Heart left ventricle (tissue), 16 donors: ENCODE results near the gene ADAMTS4. TPM values are rescaled to one million over a fixed set of nuclear protein-coding genes. Genes with fewer than 3 reads are reported as not detected.
A peak's percentile ranks its signal among the peaks of the same experiment; 100 is the strongest.

Experiments
- ATAC-seq, 4 donors: fragments of 200-7000 bp; cut with Tn5 transposase; one replicate each; pipeline ENCODE4 v1.9.1; 2020 to 2022; ENCODE audit warnings: moderate library complexity in 4 of 4, mild to moderate bottlenecking in 3 of 4, moderate number of reproducible peaks in 1 of 4
- DNase-seq, 5 donors: peaks; one replicate each; pipeline ENCODE4 v3.0.0-alpha.2; 2020
- H3K27ac ChIP-seq, 12 donors: fragments of 200-600 bp; sonication (generic) in 4 of 12; one replicate each; pipeline versions ENCODE4 v1.5.0 to v1.8.0; 2016 to 2022; ENCODE audit warnings: mild to moderate bottlenecking in 2 of 12
- H3K27me3 ChIP-seq, 9 donors: fragments of 200-600 bp; sonication (generic) in 2 of 9; one replicate each; pipeline versions ENCODE4 v1.5.1 to v1.8.0; 2016 to 2022; ENCODE audit warnings: mild to moderate bottlenecking in 3 of 9
- H3K36me3 ChIP-seq, 9 donors: fragments of 200-600 bp; sonication (generic) in 2 of 9; one replicate each; pipeline versions ENCODE4 v1.5.0 to v1.8.0; 2018 to 2022; ENCODE audit warnings: mild to moderate bottlenecking in 2 of 9
- H3K4me1 ChIP-seq, 12 donors: fragments of 200-600 bp; sonication (generic) in 4 of 12; one replicate each; pipeline versions ENCODE4 v1.5.0 to v1.8.0; 2016 to 2022; ENCODE audit warnings: mild to moderate bottlenecking in 3 of 12
- H3K4me3 ChIP-seq, 12 donors: fragments of 200-600 bp; sonication (generic) in 4 of 12; one replicate each; pipeline versions ENCODE4 v1.5.0 to v1.8.0; 2017 to 2022; ENCODE audit warnings: mild to moderate bottlenecking in 9 of 12, moderate library complexity in 4 of 12
- H3K9me3 ChIP-seq, 12 donors: fragments of 200-600 bp; sonication (generic) in 4 of 12; one replicate each; pipeline versions ENCODE4 v1.5.0 to v1.8.0; 2016 to 2022; ENCODE audit warnings: mild to moderate bottlenecking in 1 of 12
- POLR2A ChIP-seq, 2 donors: fragments of 450-650 bp; IDR thresholded peaks; one replicate each; pipeline ENCODE4 v1.6.1; 2017; ENCODE audit warnings: antibody characterized with exemption in 2 of 2, mild to moderate bottlenecking in 2 of 2, moderate library complexity in 2 of 2
- WGBS, 4 donors: extraction: QIAGEN DNeasy Blood & Tissue Kit in 2 of 4; methylation state at CpG; one replicate each; pipeline versions ENCODE4 v1.1.5 to v1.1.7; 2013 to 2018; 5-methylcytosine and 5-hydroxymethylcytosine counted together
- intact Hi-C, 10 donors: fragments of 100-400 bp; cut with DNase I; formaldehyde crosslinking; loops; one replicate each; pipeline versions ENCODE4 v1.11.1 to v1.14.2; 2022
- polyA plus RNA-seq, 2 donors: library from polyadenylated mRNA; stranded (reverse); fragments of 200-250 nt; gene quantifications; one replicate each; pipeline ENCODE4 v1.2.3, GENCODE V29; 2013
- total RNA-seq, 9 donors: library from RNA; depleted of rRNA in 2 of 9; stranded (reverse); fragments of >200 nt in 2 of 9; fragmentation: NEBNext Ultra II Directional in 3 of 9; extraction: Animal tissue kit (Norgen Biotek cat#: 25700) in 3 of 9; gene quantifications; one replicate each; pipeline versions ENCODE4 v1.1.0 to v1.2.4, GENCODE V29; 2016 to 2023
- TF ChIP-seq, protein P1 (sequence below), 12 donors: fragments of 200-600 bp; sonication (generic) in 4 of 12; IDR thresholded peaks; one replicate each; pipeline versions ENCODE4 v1.5.0 to v1.8.0; 2018 to 2022; ENCODE audit warnings: antibody characterized with exemption in 12 of 12, mild to moderate bottlenecking in 5 of 12
- donor health status: ischemic (EF 13 %, LVEDD 7.1; RV severe dilation, severe dysfunction).
- donor health status: healthy with polysubstance abuse.
- donor health status: DM: no; HTN: yes; CAD: no.
- donor health status: DM: no; HTN: no; CAD: no.
- donor health status: ischemic (EF 25% LVEDD 6.9; RV normal size, moderate dysfunction).
- donor health status: ischemic (EF 25% LVEDD 5.7; RV mildly dilated, moderate dysfunction).
- donor health status: healthy.
- donor health status: DM: yes; HTN: yes; CAD: no.
- donor health status: ischemic (EF 35%, LVEDD 5.7; RV mildly dilated, moderate dysfunction).
- donor health status: nonischemic (EF 11% LVEDD 7.7; RV severe dilation, severe dysfunction).
- donor health status: DM: yes; HTN: yes; CAD: no.
- donor health status: PGD.
- donor health status: ischemic (EF 29% LVEDD 5.4; RV normal size, mild dysfunction).
- donor health status: nonischemic (EF 23%, LVEDD 6.1; RV moderate dilation, normal function).

ADAMTS4 gene
- total and polyA plus RNA-seq, 11 donors: 1.6 to 65.2 (median 6.1) TPM

DNA sequence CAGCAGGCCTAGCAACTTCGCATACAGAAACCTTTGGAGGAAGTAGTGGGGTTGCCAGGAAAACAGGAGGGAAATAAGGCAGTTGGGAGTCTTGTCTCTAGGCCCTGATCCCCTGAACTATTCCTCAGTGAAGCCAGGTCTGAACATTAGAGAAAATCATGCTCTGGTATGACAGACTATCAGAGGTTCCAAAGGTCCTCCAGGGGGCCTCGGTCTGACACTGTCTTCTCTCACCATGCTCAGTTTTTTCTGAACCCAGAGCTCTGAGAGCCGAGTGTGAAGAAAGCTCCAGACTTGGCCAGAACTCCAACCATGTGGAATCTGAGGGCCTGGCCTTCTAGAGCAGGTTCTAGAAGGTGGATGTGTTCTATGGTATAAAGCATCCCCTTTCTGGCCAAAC, 31.0 kb upstream of the ADAMTS4 start:
- no peaks in the 10 kb centered on the region for H3K27me3 ChIP-seq
- peaks cover 0 to 36% (median 28%) of the 10 kb centered on the region in 9 donors for H3K36me3 ChIP-seq
- ATAC-seq: no peak

DNA sequence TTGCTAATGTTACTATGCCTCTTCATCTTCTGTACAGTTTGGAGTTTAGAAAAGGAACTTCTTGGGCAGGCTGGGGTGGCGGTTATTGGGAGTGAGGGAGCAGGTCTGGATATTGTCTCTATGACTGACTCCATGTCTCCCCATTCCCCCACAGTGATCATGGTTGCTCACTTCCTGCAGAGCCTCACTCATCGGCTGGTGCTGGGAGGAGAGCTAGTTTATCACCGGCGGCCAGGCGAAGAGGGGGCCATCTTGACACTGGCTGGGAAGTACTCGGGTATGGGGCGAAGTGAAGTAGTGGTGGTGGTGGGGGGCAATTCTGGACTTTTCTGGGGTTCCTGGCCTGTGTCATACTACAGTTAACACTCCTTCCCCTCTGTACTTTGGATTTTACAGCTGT, 29.2 kb upstream of the ADAMTS4 start:
- TF ChIP-seq, protein P1, sequence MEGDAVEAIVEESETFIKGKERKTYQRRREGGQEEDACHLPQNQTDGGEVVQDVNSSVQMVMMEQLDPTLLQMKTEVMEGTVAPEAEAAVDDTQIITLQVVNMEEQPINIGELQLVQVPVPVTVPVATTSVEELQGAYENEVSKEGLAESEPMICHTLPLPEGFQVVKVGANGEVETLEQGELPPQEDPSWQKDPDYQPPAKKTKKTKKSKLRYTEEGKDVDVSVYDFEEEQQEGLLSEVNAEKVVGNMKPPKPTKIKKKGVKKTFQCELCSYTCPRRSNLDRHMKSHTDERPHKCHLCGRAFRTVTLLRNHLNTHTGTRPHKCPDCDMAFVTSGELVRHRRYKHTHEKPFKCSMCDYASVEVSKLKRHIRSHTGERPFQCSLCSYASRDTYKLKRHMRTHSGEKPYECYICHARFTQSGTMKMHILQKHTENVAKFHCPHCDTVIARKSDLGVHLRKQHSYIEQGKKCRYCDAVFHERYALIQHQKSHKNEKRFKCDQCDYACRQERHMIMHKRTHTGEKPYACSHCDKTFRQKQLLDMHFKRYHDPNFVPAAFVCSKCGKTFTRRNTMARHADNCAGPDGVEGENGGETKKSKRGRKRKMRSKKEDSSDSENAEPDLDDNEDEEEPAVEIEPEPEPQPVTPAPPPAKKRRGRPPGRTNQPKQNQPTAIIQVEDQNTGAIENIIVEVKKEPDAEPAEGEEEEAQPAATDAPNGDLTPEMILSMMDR (IDR thresholded peaks at IDR 0.05): no peak
- no peak for TF ChIP-seq POLR2A (IDR thresholded peaks at IDR 0.05)
- Histone ChIP-seq H3K27ac (peak overlapping the region in 5 of 12 donors; percentile 76 to 91 (median 87)), H3K4me3 (peak overlapping the region in 4 of 12 donors; percentile 71 to 79 (median 76)), H3K9me3 (no peaks in the 10 kb centered on the region), H3K36me3 (peaks cover 0 to 36% (median 28%) of the 10 kb centered on the region in 9 donors), H3K4me1 (peaks cover 0 to 32% (median 18%) of the 10 kb centered on the region in 12 donors), H3K27me3 (no peaks in the 10 kb centered on the region)
- intact Hi-C loops: loop anchor here in 9 of 10 donors (5.0 to 10.0 kb wide), 7 partner anchors 36 to 159 kb away; partner anchors contain the start of genes SDHC (in 4 of the 9) and CFAP126 (in 2 of the 9)
- 86 to 91% (median 88%) methylated on average over 7 of the region's 7 CpGs for WGBS, 4 donors
- DNase-seq (no peak), ATAC-seq (no peak)

More for the DNA sequence above, 31.0 kb upstream of the ADAMTS4 start:
- 51 to 63% (median 55%) methylated on average over 3 of the region's 3 CpGs for WGBS, 4 donors
- peaks cover 0 to 31% (median 18%) of the 10 kb centered on the region in 12 donors for H3K4me1 ChIP-seq
- no peak for DNase-seq
- no peak overlapping the region for H3K27ac ChIP-seq
- intact Hi-C loops: loop anchor here in 9 of 10 donors (5.0 to 10.0 kb wide), 8 partner anchors 38 to 157 kb away; partner anchors contain the start of genes SDHC (in 4 of the 9) and CFAP126 (in 2 of the 9)
- TF ChIP-seq, protein P1 (IDR thresholded peaks at IDR 0.05): no peak
- TF ChIP-seq POLR2A (IDR thresholded peaks at IDR 0.05): no peak
- H3K9me3 ChIP-seq: no peaks in the 10 kb centered on the region
- no peak overlapping the region for H3K4me3 ChIP-seq

DNA sequence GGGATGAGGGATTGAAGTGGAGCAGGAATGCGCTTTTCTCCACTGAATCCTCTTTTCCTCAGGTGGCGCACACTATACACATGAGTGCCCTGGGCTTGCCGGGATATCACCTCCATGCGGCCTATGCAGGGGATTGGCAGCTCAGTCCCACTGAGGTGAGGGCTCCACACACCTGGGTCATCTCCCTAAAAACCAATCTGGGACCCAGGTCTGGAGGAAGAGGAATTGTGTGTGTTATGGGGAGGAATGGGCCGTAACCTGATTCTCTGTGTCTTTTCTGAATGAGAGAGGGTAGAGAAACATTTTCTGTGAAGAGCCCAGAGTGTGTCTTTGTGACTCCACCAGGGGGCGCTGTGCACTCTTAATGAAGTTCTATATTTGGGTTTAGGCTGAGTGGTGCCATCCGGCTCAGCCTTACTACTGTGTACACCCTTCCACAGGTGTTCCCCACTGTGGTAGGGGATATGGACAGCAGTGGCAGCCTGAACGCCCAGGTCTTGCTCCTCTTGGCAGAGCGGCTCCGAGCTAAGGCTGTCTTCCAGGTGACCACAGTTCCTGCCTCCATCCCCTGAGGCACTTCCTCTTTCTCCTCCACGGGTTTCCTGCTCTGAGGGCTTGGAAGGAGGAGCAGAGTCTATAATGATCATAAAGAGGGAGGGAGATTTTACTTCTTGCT, 28.5 kb upstream of the ADAMTS4 start:
- intact Hi-C loops: loop anchor here (1.0 to 10.0 kb wide), 14 partner anchors 35 to 160 kb away; partner anchors contain the start of genes SDHC (in 5 of the 10) and CFAP126 (in 2 of the 10)
- Histone ChIP-seq H3K36me3 (peaks cover 0 to 36% (median 28%) of the 10 kb centered on the region in 9 donors), H3K4me3 (peak overlapping the region in 10 of 12 donors; percentile 1 to 82 (median 75)), H3K27ac (peak overlapping the region in 10 of 12 donors; percentile 17 to 94 (median 86)), H3K4me1 (peaks cover 0 to 32% (median 18%) of the 10 kb centered on the region in 12 donors), H3K27me3 (no peaks in the 10 kb centered on the region), H3K9me3 (no peaks in the 10 kb centered on the region)
- TF ChIP-seq, protein P1 (IDR thresholded peaks at IDR 0.05): peak in 11 of 12 donors; percentile 85 to 97 (median 93)
- no peak for TF ChIP-seq POLR2A (IDR thresholded peaks at IDR 0.05)
- DNase-seq (peak; percentile 83 to 89 (median 86)), ATAC-seq (peak; percentile 35 to 69 (median 55))
- 34 to 41% (median 38%) methylated on average over 11 of the region's 11 CpGs for WGBS, 4 donors

DNA sequence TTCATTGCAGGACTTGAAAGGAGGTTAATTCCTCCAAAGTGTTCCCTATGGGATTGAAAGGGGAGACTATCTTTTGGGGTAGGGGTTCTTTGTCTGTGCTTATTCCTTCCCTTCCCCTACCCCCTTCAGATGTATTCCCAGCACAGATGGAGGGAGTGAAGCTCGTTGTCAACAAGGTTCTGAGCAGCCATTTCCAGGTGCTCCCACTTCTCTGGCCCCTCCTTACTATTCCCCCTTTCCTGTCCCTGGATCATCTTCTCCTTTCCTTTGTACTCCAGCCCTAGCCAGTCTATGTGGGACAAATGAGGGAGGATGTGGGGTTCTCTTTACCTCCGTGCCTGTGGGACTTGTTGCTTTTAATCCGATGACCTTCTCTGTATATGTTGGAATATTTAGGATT, 27.9 kb upstream of the ADAMTS4 start:
- no peaks in the 10 kb centered on the region for H3K27me3 ChIP-seq
- H3K27ac ChIP-seq: peak overlapping the region in 11 of 12 donors; percentile 74 to 94 (median 87)
- DNase-seq: no peak
- ATAC-seq: no peak
- TF ChIP-seq, protein P1 (IDR thresholded peaks at IDR 0.05): no peak
- no peak for TF ChIP-seq POLR2A (IDR thresholded peaks at IDR 0.05)
- H3K9me3 ChIP-seq: no peaks in the 10 kb centered on the region
- peak overlapping the region; percentile 44 to 82 (median 75) for H3K4me3 ChIP-seq
- 32 to 41% (median 36%) methylated on average over 3 of the region's 3 CpGs for WGBS, 4 donors
- H3K36me3 ChIP-seq: peaks cover 0 to 36% (median 28%) of the 10 kb centered on the region in 9 donors
- intact Hi-C loops: loop anchor here (1.0 to 10.0 kb wide), 15 partner anchors 24 to 161 kb away; partner anchors contain the start of genes SDHC (in 5 of the 10), CFAP126 (in 2 of the 10) and NDUFS2 (in 1 of the 10)
- H3K4me1 ChIP-seq: peaks cover 0 to 32% (median 18%) of the 10 kb centered on the region in 12 donors
